PC-9 (cell line): ENCODE measurements around the gene ROBO1. TPM values are rescaled to one million over a fixed set of nuclear protein-coding genes. Genes with fewer than 3 reads are reported as not detected.

Experiments used
- BruUV-seq: library from RNA; stranded (reverse); fragments of 400-500 nt; replicated peaks from 2 replicates; lab custom pipeline; 2021; lab: Mats Ljungman, UMichigan
- CTCF ChIA-PET: fragments of 300-600 bp; sonication (Branson Sonifier 250); formaldehyde crosslinking; loops from one replicate; lab custom pipeline; 2022; ENCODE audit warnings: antibody characterized with exemption; lab: Charles Lee
- POLR2A ChIA-PET: fragments of 300-600 bp; sonication (Branson Sonifier 250); formaldehyde crosslinking; loops from one replicate; lab custom pipeline; 2022; ENCODE audit warnings: antibody characterized with exemption; ENCODE audit not compliant: unreplicated experiment; lab: Charles Lee
- DNase-seq, 2 experiments: peaks; one replicate each; pipeline versions ENCODE4 v3.0.0 to v3.0.0-alpha.2; 2015 to 2022; ENCODE audit warnings: mixed read lengths in 1 of 2
- H2AFZ ChIP-seq: fragments of 200-600 bp; sonication (generic); 2 replicates; pipeline ENCODE4 v1.8.1; 2017; ENCODE audit warnings: antibody characterized with exemption
- H3F3A ChIP-seq: fragments of 200-600 bp; sonication (generic); 2 replicates; pipeline ENCODE4 v1.8.1; 2017; ENCODE audit warnings: antibody characterized with exemption, mild to moderate bottlenecking, low read depth; ENCODE audit not compliant: insufficient read depth
- H3K27ac ChIP-seq: fragments of 200-600 bp; sonication (generic); 2 replicates; pipeline ENCODE4 v1.6.1; 2016; ENCODE audit warnings: mixed run types
- H3K27me3 ChIP-seq: fragments of 200-600 bp; sonication (generic); 2 replicates; pipeline ENCODE4 v1.6.1; 2016; ENCODE audit warnings: low read depth, mixed run types; ENCODE audit not compliant: insufficient read depth
- H3K36me3 ChIP-seq: fragments of 200-600 bp; sonication (generic); 2 replicates; pipeline ENCODE4 v1.6.1; 2016; ENCODE audit warnings: low read depth, mixed run types
- H3K4me1 ChIP-seq: fragments of 200-600 bp; sonication (generic); replicated peaks from 2 replicates; pipeline ENCODE4 v1.6.1; 2016; ENCODE audit warnings: mixed run types; ENCODE audit not compliant: insufficient read depth
- H3K4me2 ChIP-seq: fragments of 200-600 bp; sonication (generic); 2 replicates; pipeline ENCODE4 v1.6.1; 2017; ENCODE audit warnings: mixed run types
- H3K4me3 ChIP-seq: fragments of 200-600 bp; sonication (generic); 2 replicates; pipeline ENCODE4 v1.6.1; 2016; ENCODE audit warnings: mixed run types
- H3K79me2 ChIP-seq: fragments of 200-600 bp; sonication (generic); 2 replicates; pipeline ENCODE4 v1.6.1; 2017; ENCODE audit warnings: low read depth, mixed run types
- H3K9me2 ChIP-seq: fragments of 200-600 bp; sonication (generic); 2 replicates; pipeline ENCODE4 v1.8.1; 2017; ENCODE audit warnings: mild to moderate bottlenecking; ENCODE audit not compliant: insufficient read depth
- H3K9me3 ChIP-seq: fragments of 200-600 bp; sonication (generic); 2 replicates; pipeline ENCODE4 v1.8.1; 2016; ENCODE audit warnings: low read depth; ENCODE audit not compliant: insufficient read depth
- H4K20me1 ChIP-seq: fragments of 200-600 bp; sonication (generic); 2 replicates; pipeline ENCODE4 v1.8.1; 2017; ENCODE audit not compliant: insufficient read depth
- CTCF ChIP-seq: fragments of 200-600 bp; sonication (generic); conservative IDR thresholded peaks from 2 replicates; pipeline ENCODE4 v1.6.1; 2017; ENCODE audit warnings: mixed run types, antibody characterized with exemption, mild to moderate bottlenecking, moderate library complexity
- EZH2 ChIP-seq: fragments of 200-600 bp; sonication (generic); IDR thresholded peaks from 2 replicates; pipeline ENCODE4 v1.8.0; 2017; ENCODE audit warnings: antibody characterized with exemption, low read depth
- intact Hi-C: fragments of 100-400 bp; cut with micrococcal nuclease; formaldehyde crosslinking; loops from one replicate; pipeline ENCODE4 v1.10.0; 2022; ENCODE audit not compliant: unreplicated experiment
- total RNA-seq: library from RNA; stranded (reverse); gene quantifications from 2 replicates; pipeline ENCODE4 v1.2.3, GENCODE V29; 2021

ROBO1 gene
- total RNA-seq, 1 experiment from 2014 or later: 17.5 TPM

GRCh38 chr3:78847203-78847602, 920.6 kb downstream of the ROBO1 start:
- TF ChIP-seq CTCF (no peak), EZH2 (no peak)
- H3K4me2 ChIP-seq: no peak overlapping the region
- H3K4me1 ChIP-seq: no peaks in the 10 kb centered on the region
- no peaks in the 10 kb centered on the region for H3F3A ChIP-seq
- intact Hi-C loops: no loop called here
- no peaks in the 10 kb centered on the region for H3K9me3 ChIP-seq
- no peaks in the 10 kb centered on the region for H3K9me2 ChIP-seq
- BruUV-seq: no TSS peak
- no peak for DNase-seq
- ChIA-PET CTCF (no interaction called here), POLR2A (no interaction called here)
- no peaks in the 10 kb centered on the region for H3K79me2 ChIP-seq
- H3K27ac ChIP-seq: no peak overlapping the region
- no peak overlapping the region for H2AFZ ChIP-seq
- H3K36me3 ChIP-seq: no peaks in the 10 kb centered on the region
- no peaks in the 10 kb centered on the region for H4K20me1 ChIP-seq
- no peaks in the 10 kb centered on the region for H3K27me3 ChIP-seq
- H3K4me3 ChIP-seq: no peak overlapping the region

- DNase-seq: no peak
- H3K79me2 ChIP-seq: no peaks in the 10 kb centered on the region
- TF ChIP-seq EZH2 (no peak), CTCF (no peak)
- no peaks in the 10 kb centered on the region for H3K9me3 ChIP-seq
- H3F3A ChIP-seq: no peaks in the 10 kb centered on the region
- CTCF ChIA-PET: interaction anchor here (0.5 kb wide), 1 partner anchor 241 kb away, joined by 4 read pairs; no protein-coding TSS in a partner anchor
- intact Hi-C loops: no loop called here
- no peaks in the 10 kb centered on the region for H4K20me1 ChIP-seq
- H3K27ac ChIP-seq: no peak overlapping the region
- H3K36me3 ChIP-seq: no peaks in the 10 kb centered on the region
- H2AFZ ChIP-seq: no peak overlapping the region
- no peak overlapping the region for H3K4me3 ChIP-seq
- no peaks in the 10 kb centered on the region for H3K27me3 ChIP-seq
- no peaks in the 10 kb centered on the region for H3K9me2 ChIP-seq
- H3K4me2 ChIP-seq: no peak overlapping the region
- H3K4me1 ChIP-seq: no peaks in the 10 kb centered on the region
- no TSS peak for BruUV-seq
- POLR2A ChIA-PET: no interaction called here
Measured at GRCh38 chr3:78846718-78847117, 921.1 kb downstream of the ROBO1 start.

GRCh38 chr3:78845605-78846004, 922.2 kb downstream of the ROBO1 start:
- no peaks in the 10 kb centered on the region for H3K4me1 ChIP-seq
- H2AFZ ChIP-seq: no peak overlapping the region
- H3K4me2 ChIP-seq: no peak overlapping the region
- H3K4me3 ChIP-seq: no peak overlapping the region
- no peaks in the 10 kb centered on the region for H3K27me3 ChIP-seq
- intact Hi-C loops: no loop called here
- no TSS peak for BruUV-seq
- no peaks in the 10 kb centered on the region for H3F3A ChIP-seq
- H4K20me1 ChIP-seq: no peaks in the 10 kb centered on the region
- no peaks in the 10 kb centered on the region for H3K36me3 ChIP-seq
- POLR2A ChIA-PET: no interaction called here
- H3K79me2 ChIP-seq: no peaks in the 10 kb centered on the region
- H3K9me3 ChIP-seq: no peaks in the 10 kb centered on the region
- TF ChIP-seq EZH2 (no peak), CTCF (no peak)
- no peak overlapping the region for H3K27ac ChIP-seq
- no peaks in the 10 kb centered on the region; the same call in 1 of the 2 replicates for H3K9me2 ChIP-seq
- CTCF ChIA-PET: no interaction called here
- no peak for DNase-seq
